ENCODE results near the gene LHX1. TPM values are rescaled to one million over a fixed set of nuclear protein-coding genes. Genes with fewer than 3 reads are reported as not detected.

The LHX1 gene
- total and polyA plus RNA-seq, 2 of the 8 experiments (the other 6 are each of a cell fraction or from before 2014, with no cell fraction given): 0.26 to 0.93 TPM

DNA sequence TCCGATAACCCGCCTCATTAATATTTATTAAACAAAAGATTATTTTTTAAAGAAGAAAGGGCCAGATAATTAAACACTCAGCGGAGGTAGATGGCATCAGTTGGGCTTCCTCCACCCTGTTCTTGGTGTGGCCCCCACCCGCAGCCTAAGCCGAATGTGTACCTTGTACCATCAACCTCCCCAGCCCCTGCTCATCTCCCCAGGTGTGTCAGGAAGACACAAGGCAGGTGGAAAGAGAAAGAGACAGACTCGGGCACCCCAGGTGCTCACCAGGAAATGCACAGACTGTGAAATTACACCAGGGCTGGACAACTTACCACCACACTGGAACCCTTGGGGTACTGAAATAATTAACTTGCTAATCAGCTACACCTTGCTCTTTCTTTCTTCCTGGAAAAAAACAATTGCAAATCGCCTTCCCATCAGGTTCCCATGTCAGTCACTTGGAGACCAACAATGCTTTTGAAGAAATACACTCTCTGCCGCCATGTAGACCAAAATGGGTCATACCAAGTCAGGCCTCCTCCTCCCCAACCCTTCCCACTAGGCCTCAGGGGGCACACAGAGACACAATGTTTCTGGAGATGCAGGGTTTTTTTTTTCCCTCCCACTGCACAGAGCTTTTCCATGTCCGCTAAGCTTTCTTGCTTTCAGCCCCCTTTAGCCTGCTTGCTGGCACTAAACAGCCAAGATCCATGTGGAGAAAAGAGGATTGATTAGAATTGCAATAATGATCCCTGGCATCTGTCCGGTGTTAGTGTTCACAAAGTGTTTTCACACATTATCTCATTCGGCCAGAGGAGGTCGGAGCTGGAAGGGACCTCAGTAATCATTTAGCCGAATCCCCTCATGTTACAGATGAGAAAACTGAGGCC is 8.6 kb upstream of the LHX1 start:
- Histone ChIP-seq H2AFZ (ENCODE audit: low read length) (no peak overlapping the region), H3K4ac (replicated peaks; ENCODE audit: insufficient read length, low read depth, low read length) (no peak overlapping the region), H4K5ac (ENCODE audit: insufficient read length, low read depth, low read length) (no peak overlapping the region), H3K79me1 (ENCODE audit: low read depth, low read length) (no peaks in the 10 kb centered on the region), H3K4me1 (replicated peaks in 1 of 4; ENCODE audit: control insufficient read depth in 3 of 4, insufficient read depth in 4 of 4, low read length in 3 of 4) (peaks cover 19 to 55% (median 31%) of the 10 kb centered on the region in 4 experiments), H2BK15ac (ENCODE audit: low read length) (no peak overlapping the region; the same call in 1 of the 2 replicates), H4K8ac (ENCODE audit: extremely low read depth, insufficient read depth, low read length) (no peak overlapping the region), H3K18ac (ENCODE audit: extremely low read depth, low read length) (no peak overlapping the region), H4K91ac (replicated peaks; ENCODE audit: insufficient read length, low read length) (no peak overlapping the region), H3K4me2 (ENCODE audit: insufficient read depth in 1 of 2, low read depth in 2 of 2, low read length in 2 of 2) (peak overlapping the region; percentile 67 to 77), H3K14ac (ENCODE audit: insufficient read length) (no peak overlapping the region), H3K27ac (ENCODE audit: low read depth, low read length) (no peak overlapping the region), H3K4me3 (ENCODE audit: extremely low read depth in 1 of 4, insufficient read depth in 2 of 4, low read depth in 3 of 4, low read length in 4 of 4) (peak overlapping the region in 2 of 4 experiments; percentile 10 to 50; a peak in 3 of 8 replicates), H2AK5ac (ENCODE audit: low read depth, low read length) (no peak overlapping the region), H2BK5ac (ENCODE audit: low read depth, low read length) (no peak overlapping the region), H3K79me2 (ENCODE audit: control insufficient read depth in 1 of 2, insufficient read depth in 2 of 2, low read length in 2 of 2) (no peaks in the 10 kb centered on the region), H2BK12ac (ENCODE audit: low read depth, low read length) (no peak overlapping the region), H3K36me3 (ENCODE audit: control insufficient read depth in 2 of 4, insufficient read depth in 4 of 4, low read length in 3 of 4) (peaks cover 0 to 2% (median 0%) of the 10 kb centered on the region in 4 experiments; a peak in 1 of 8 replicates), H2BK20ac (ENCODE audit: low read length) (no peak overlapping the region; the same call in 1 of the 2 replicates), H3K23ac (ENCODE audit: insufficient read length) (no peak overlapping the region), H3K23me2 (ENCODE audit: low read depth, low read length) (peaks cover 1% of the 10 kb centered on the region; the same call in 1 of the 2 replicates), H3K9me3 (ENCODE audit: insufficient read depth in 2 of 2, low read depth in 1 of 2, low read length in 1 of 2) (no peaks in the 10 kb centered on the region), H3K56ac (replicated peaks; ENCODE audit: insufficient read length, low read depth, low read length) (no peak overlapping the region), H3K9ac (replicated peaks in 1 of 4; ENCODE audit: extremely low read depth in 1 of 4, low read depth in 3 of 4, low read length in 3 of 4) (no peak overlapping the region), H3K27me3 (replicated peaks in 1 of 4; ENCODE audit: control insufficient read depth in 3 of 4, extremely low read depth in 1 of 4, insufficient read depth in 3 of 4, low read length in 3 of 4) (peaks cover 43 to 62% (median 57%) of the 10 kb centered on the region in 4 experiments), H2BK120ac (replicated peaks; ENCODE audit: low read depth, low read length) (no peak overlapping the region), H4K20me1 (replicated peaks in 1 of 2; ENCODE audit: control insufficient read depth in 1 of 2, insufficient read depth in 2 of 2, low read length in 2 of 2) (peaks cover 3 to 7% of the 10 kb centered on the region in 2 experiments)
- DNase-seq (ENCODE audit: low read depth in 1 of 2, low spot score in 2 of 2) (no peak), FAIRE-seq (no peak)
- POLR2A ChIA-PET (ENCODE audit: partially characterized antibody): interaction anchor here (1.0 to 1.4 kb wide), 5 partner anchors 10 to 140 kb away, joined by 3 read pairs; no protein-coding TSS in a partner anchor
- 38% methylated on average over 13 of the region's 13 CpGs; no CpG with 5 or more reads in 1 of the 2 experiments for WGBS, 2 experiments (ENCODE audit: extremely low coverage in 1 of 2, insufficient coverage in 1 of 2, insufficient read length in 1 of 2, insufficient replicate concordance in 2 of 2, low coverage in 1 of 2, low lambda C conversion rate in 2 of 2, missing lambda C conversion rate in 1 of 2)
- TF ChIP-seq SUZ12 (IDR thresholded peaks at IDR 0.05; ENCODE audit: low read length) (0 out of 2 replicates have a peak, but pooled peaks have one; percentile 24), TAF1 (IDR thresholded peaks at IDR 0.05; ENCODE audit: low read depth, low read length) (no peak), POLR2A (IDR thresholded peaks at IDR 0.05; ENCODE audit: control extremely low read depth in 1 of 2, low read depth in 2 of 2, low read length in 2 of 2) (no peak)
- TF ChIP-seq, protein P1, sequence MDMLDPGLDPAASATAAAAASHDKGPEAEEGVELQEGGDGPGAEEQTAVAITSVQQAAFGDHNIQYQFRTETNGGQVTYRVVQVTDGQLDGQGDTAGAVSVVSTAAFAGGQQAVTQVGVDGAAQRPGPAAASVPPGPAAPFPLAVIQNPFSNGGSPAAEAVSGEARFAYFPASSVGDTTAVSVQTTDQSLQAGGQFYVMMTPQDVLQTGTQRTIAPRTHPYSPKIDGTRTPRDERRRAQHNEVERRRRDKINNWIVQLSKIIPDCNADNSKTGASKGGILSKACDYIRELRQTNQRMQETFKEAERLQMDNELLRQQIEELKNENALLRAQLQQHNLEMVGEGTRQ (IDR thresholded peaks at IDR 0.05; ENCODE audit: low read length): no peak
- CTCF ChIA-PET (ENCODE audit: partially characterized antibody): interaction anchor here (0.6 to 1.2 kb wide), 5 partner anchors 58 to 299 kb away, joined by 3 to 4 read pairs (median 3); no protein-coding TSS in a partner anchor

Data from H1 (cell line).